H1 (cell line): ENCODE measurements around the gene R3HDM4. TPM values are rescaled to one million over a fixed set of nuclear protein-coding genes. Genes with fewer than 3 reads are reported as not detected.
"Not testable (repeated sequence)": the region's sequence is repeated elsewhere in the genome, so short reads cannot be mapped to it uniquely, and the experiment has no call there.

ENCODE experiments used
- CTCF ChIA-PET: fragments of 300-600 bp; sonication (Branson Sonifier 250); formaldehyde crosslinking; loops from one replicate; lab custom pipeline; 2021; ENCODE audit not compliant: partially characterized antibody; lab: Charles Lee
- POLR2A ChIA-PET: fragments of 300-600 bp; sonication (Branson Sonifier 250); formaldehyde crosslinking; loops from one replicate; lab custom pipeline; 2021; ENCODE audit warnings: inconsistent platforms; ENCODE audit not compliant: partially characterized antibody; lab: Charles Lee
- DNase-seq, 2 experiments: peaks; one replicate each; pipeline versions ENCODE4 v3.0.0 to v3.0.0-alpha.2; 2010 to 2022; ENCODE audit warnings: low spot score in 2 of 2, low read depth in 1 of 2, mixed read lengths in 1 of 2
- FAIRE-seq: peaks from 2 replicates; lab custom pipeline; 2011; peaks lifted over from hg19 to GRCh38; lab: Jason Lieb, UNC
- H2AFZ ChIP-seq: 2 replicates; pipeline ENCODE4 v1.8.1; 2012; ENCODE audit warnings: low read length, inconsistent platforms
- H2AK5ac ChIP-seq: 2 replicates; pipeline ENCODE4 v1.6.1; 2013; ENCODE audit warnings: low read depth, low read length
- H2BK120ac ChIP-seq: replicated peaks from 2 replicates; pipeline ENCODE3; 2013; ENCODE audit warnings: low read depth, low read length, inconsistent platforms
- H2BK12ac ChIP-seq: 2 replicates; pipeline ENCODE4 v1.6.1; 2013; ENCODE audit warnings: low read depth, low read length
- H2BK15ac ChIP-seq: 2 replicates; pipeline ENCODE4 v1.6.1; 2013; ENCODE audit warnings: low read length
- H2BK20ac ChIP-seq: 2 replicates; pipeline ENCODE4 v1.6.1; 2013; ENCODE audit warnings: low read length
- H2BK5ac ChIP-seq: 2 replicates; pipeline ENCODE4 v1.6.1; 2013; ENCODE audit warnings: low read depth, low read length
- H3K14ac ChIP-seq: 2 replicates; pipeline ENCODE4 v1.6.1; 2013; ENCODE audit warnings: inconsistent platforms; ENCODE audit not compliant: insufficient read length
- H3K18ac ChIP-seq: 2 replicates; pipeline ENCODE4 v1.6.1; 2013; ENCODE audit warnings: low read length; ENCODE audit errors: extremely low read depth
- H3K23ac ChIP-seq: 2 replicates; pipeline ENCODE4 v1.6.1; 2013; ENCODE audit warnings: inconsistent platforms; ENCODE audit not compliant: insufficient read length
- H3K23me2 ChIP-seq: 2 replicates; pipeline ENCODE4 v1.6.1; 2013; ENCODE audit warnings: low read depth, low read length
- H3K27ac ChIP-seq: 2 replicates; pipeline ENCODE4 v1.6.1; 2011; ENCODE audit warnings: low read depth, low read length, inconsistent platforms
- H3K27me3 ChIP-seq, 4 experiments: replicated peaks in 1 of 4; 1 replicate in 1 of 4; 2 replicates in 3 of 4; pipeline versions ENCODE4 v1.6.1 to v1.8.1; 2011 to 2013; ENCODE audit warnings: low read length in 3 of 4, mild to moderate bottlenecking in 3 of 4, inconsistent platforms in 2 of 4, mixed read lengths in 2 of 4, moderate library complexity in 1 of 4; ENCODE audit not compliant: control insufficient read depth in 3 of 4, insufficient read depth in 3 of 4; ENCODE audit errors: extremely low read depth in 1 of 4
- H3K36me3 ChIP-seq, 4 experiments: 2 replicates each; pipeline versions ENCODE4 v1.6.1 to v1.8.1; 2011 to 2013; ENCODE audit warnings: mild to moderate bottlenecking in 4 of 4, low read length in 3 of 4, moderate library complexity in 2 of 4, control low read depth in 1 of 4, inconsistent platforms in 1 of 4; ENCODE audit not compliant: insufficient read depth in 4 of 4, control insufficient read depth in 2 of 4
- H3K4ac ChIP-seq: replicated peaks from 2 replicates; pipeline ENCODE3; 2013; ENCODE audit warnings: low read length, low read depth, mixed read lengths, inconsistent platforms; ENCODE audit not compliant: insufficient read length
- H3K4me1 ChIP-seq, 4 experiments: replicated peaks in 1 of 4; 1 replicate in 1 of 4; 2 replicates in 3 of 4; pipeline versions ENCODE4 v1.6.1 to v1.8.1; 2011 to 2013; ENCODE audit warnings: low read length in 3 of 4, inconsistent platforms in 2 of 4, mixed read lengths in 1 of 4; ENCODE audit not compliant: insufficient read depth in 4 of 4, control insufficient read depth in 3 of 4
- H3K4me2 ChIP-seq, 2 experiments: 2 replicates each; pipeline versions ENCODE4 v1.6.1 to v1.8.1; 2011 to 2013; ENCODE audit warnings: low read depth in 2 of 2, low read length in 2 of 2, control low read depth in 1 of 2, inconsistent platforms in 1 of 2, mild to moderate bottlenecking in 1 of 2; ENCODE audit not compliant: insufficient read depth in 1 of 2
- H3K4me3 ChIP-seq, 4 experiments: fragments of 200-600, 300-600 bp in 1 of 4; sonication (generic), shearing (Covaris generic), sonication (Bioruptor Twin) in 1 of 4; 2 replicates each; pipeline versions ENCODE4 v1.5.1 to v1.8.1; 2011 to 2016; ENCODE audit warnings: low read length in 4 of 4, low read depth in 3 of 4, control low read depth in 2 of 4, inconsistent platforms in 2 of 4, mild to moderate bottlenecking in 2 of 4, mixed read lengths in 1 of 4, moderate library complexity in 1 of 4; ENCODE audit not compliant: insufficient read depth in 2 of 4; ENCODE audit errors: extremely low read depth in 1 of 4
- H3K56ac ChIP-seq: replicated peaks from 2 replicates; pipeline ENCODE3; 2013; ENCODE audit warnings: low read depth, mild to moderate bottlenecking, mixed read lengths, low read length, inconsistent platforms; ENCODE audit not compliant: insufficient read length
- H3K79me1 ChIP-seq: 2 replicates; pipeline ENCODE4 v1.6.1; 2013; ENCODE audit warnings: low read depth, low read length, control low read depth
- H3K79me2 ChIP-seq, 2 experiments: 2 replicates each; pipeline versions ENCODE4 v1.6.1 to v1.8.1; 2012 to 2013; ENCODE audit warnings: low read length in 2 of 2, mild to moderate bottlenecking in 2 of 2, inconsistent platforms in 1 of 2; ENCODE audit not compliant: insufficient read depth in 2 of 2, control insufficient read depth in 1 of 2
- H3K9ac ChIP-seq, 4 experiments: replicated peaks in 1 of 4; 1 replicate in 1 of 4; 2 replicates in 3 of 4; pipeline versions ENCODE4 v1.6.1 to v1.8.1; 2011 to 2013; ENCODE audit warnings: low read depth in 3 of 4, low read length in 3 of 4, control low read depth in 2 of 4, mild to moderate bottlenecking in 2 of 4, moderate library complexity in 2 of 4, inconsistent platforms in 1 of 4; ENCODE audit errors: extremely low read depth in 1 of 4
- H3K9me3 ChIP-seq, 2 experiments: 2 replicates each; pipeline versions ENCODE4 v1.6.1 to v1.8.1; 2012 to 2013; ENCODE audit warnings: mild to moderate bottlenecking in 2 of 2, moderate library complexity in 2 of 2, control low read depth in 1 of 2, inconsistent platforms in 1 of 2, low read depth in 1 of 2, low read length in 1 of 2, mixed read lengths in 1 of 2; ENCODE audit not compliant: insufficient read depth in 2 of 2
- H4K20me1 ChIP-seq, 2 experiments: replicated peaks in 1 of 2; 2 replicates each; pipeline versions ENCODE3 to v1.8.1; 2011 to 2013; ENCODE audit warnings: inconsistent platforms in 2 of 2, low read length in 2 of 2, mild to moderate bottlenecking in 1 of 2; ENCODE audit not compliant: insufficient read depth in 2 of 2, control insufficient read depth in 1 of 2
- H4K5ac ChIP-seq: 2 replicates; pipeline ENCODE4 v1.6.1; 2013; ENCODE audit warnings: low read length, low read depth, mixed read lengths, inconsistent platforms; ENCODE audit not compliant: insufficient read length
- H4K8ac ChIP-seq: 2 replicates; pipeline ENCODE4 v1.8.0; 2013; ENCODE audit warnings: mild to moderate bottlenecking, moderate library complexity, low read length, inconsistent platforms; ENCODE audit not compliant: insufficient read depth; ENCODE audit errors: extremely low read depth
- H4K91ac ChIP-seq: replicated peaks from 2 replicates; pipeline ENCODE3; 2013; ENCODE audit warnings: low read length, mixed read lengths, inconsistent platforms; ENCODE audit not compliant: insufficient read length
- WGBS, 2 experiments: shearing (Covaris generic) in 1 of 2; methylation state at CpG; one replicate each; pipeline versions ENCODE4 v1.1.6 to v1.1.7; 2013 to 2015; ENCODE audit warnings: low lambda C conversion rate in 2 of 2, mixed read lengths in 2 of 2, inconsistent platforms in 1 of 2, low coverage in 1 of 2, missing lambda C conversion rate in 1 of 2; ENCODE audit not compliant: insufficient replicate concordance in 2 of 2, insufficient coverage in 1 of 2, insufficient read length in 1 of 2; ENCODE audit errors: extremely low coverage in 1 of 2, missing lambda C conversion rate in 1 of 2; 5-methylcytosine and 5-hydroxymethylcytosine counted together
- polyA plus RNA-seq, 7 experiments: library from polyadenylated mRNA; depleted of rRNA in 3 of 7; stranded (reverse) in 5 of 7; unstranded in 2 of 7; fragments of >200 nt in 5 of 7; fragments of 200-250 nt in 2 of 7; gene quantifications; 1 replicate in 5 of 7; 2 replicates in 1 of 7; 4 replicates in 1 of 7; pipeline versions ENCODE4 v1.2.1 to v1.2.3, GENCODE V29; 2011 to 2013; ENCODE audit warnings: missing spikeins in 2 of 7, mixed read lengths in 2 of 7
- total RNA-seq: library from RNA; stranded (reverse); fragmentation: NEBNext Ultra II Directional; extraction: Animal tissue kit (Norgen Biotek cat#: 25700); gene quantifications from 2 replicates; pipeline ENCODE4 v1.2.1, GENCODE V29; 2021

R3HDM4 gene
- total and polyA plus RNA-seq, 2 of the 8 experiments (the other 6 are each of a cell fraction or from before 2014, with no cell fraction given), result 76.8 to 102 TPM

GRCh38 chr19:877992-878660, 34.9 kb downstream of the R3HDM4 start:
- H3K18ac ChIP-seq, H2BK120ac ChIP-seq, FAIRE-seq: not testable (repeated sequence)

More at GRCh38 chr19:877992-878660, 34.9 kb downstream of the R3HDM4 start:
- H4K5ac ChIP-seq, H3K56ac ChIP-seq, H3K23me2 ChIP-seq, H3K14ac ChIP-seq, H4K8ac ChIP-seq, H3K4me1 ChIP-seq, H3K4me3 ChIP-seq, H2AK5ac ChIP-seq, H3K9me3 ChIP-seq, H2AFZ ChIP-seq, H2BK20ac ChIP-seq, H2BK12ac ChIP-seq, H3K27ac ChIP-seq, H3K9ac ChIP-seq, H3K79me1 ChIP-seq, H4K91ac ChIP-seq, H3K79me2 ChIP-seq, H2BK15ac ChIP-seq, H3K27me3 ChIP-seq, H4K20me1 ChIP-seq, H3K4ac ChIP-seq, H2BK5ac ChIP-seq, H3K23ac ChIP-seq, DNase-seq, H3K4me2 ChIP-seq: not testable (repeated sequence)
- 93% methylated on average over 6 of the region's 23 CpGs; no CpG with 5 or more reads in 1 of the 2 experiments for WGBS, 2 experiments
- ChIA-PET CTCF (interaction anchor here (0.6 to 3.2 kb wide), 5 partner anchors 10 to 272 kb away, joined by 3 to 12 read pairs (median 3); no protein-coding TSS in a partner anchor), POLR2A (interaction anchor here (1.2 to 11.5 kb wide), 2 partner anchors 12 to 149 kb away, joined by 4 to 82 read pairs; partner anchors contain the start of genes MED16 and RNU6-9)
- peaks cover 0 to 16% (median 4%) of the 10 kb centered on the region in 4 experiments; a peak in 5 of 8 replicates for H3K36me3 ChIP-seq
